HG03457 (cell line): ENCODE measurements around the gene LPP.

Experiments used
- ATAC-seq: cut with Tn5 transposase; IDR thresholded peaks from one replicate; pipeline ENCODE4 v1.9.1; 2021; ENCODE audit warnings: moderate number of reproducible peaks; ENCODE audit not compliant: unreplicated experiment

The LPP gene

GRCh38 chr3:188168648-188169047 is 14.7 kb downstream of the LPP start:
- no peak for ATAC-seq

DNA sequence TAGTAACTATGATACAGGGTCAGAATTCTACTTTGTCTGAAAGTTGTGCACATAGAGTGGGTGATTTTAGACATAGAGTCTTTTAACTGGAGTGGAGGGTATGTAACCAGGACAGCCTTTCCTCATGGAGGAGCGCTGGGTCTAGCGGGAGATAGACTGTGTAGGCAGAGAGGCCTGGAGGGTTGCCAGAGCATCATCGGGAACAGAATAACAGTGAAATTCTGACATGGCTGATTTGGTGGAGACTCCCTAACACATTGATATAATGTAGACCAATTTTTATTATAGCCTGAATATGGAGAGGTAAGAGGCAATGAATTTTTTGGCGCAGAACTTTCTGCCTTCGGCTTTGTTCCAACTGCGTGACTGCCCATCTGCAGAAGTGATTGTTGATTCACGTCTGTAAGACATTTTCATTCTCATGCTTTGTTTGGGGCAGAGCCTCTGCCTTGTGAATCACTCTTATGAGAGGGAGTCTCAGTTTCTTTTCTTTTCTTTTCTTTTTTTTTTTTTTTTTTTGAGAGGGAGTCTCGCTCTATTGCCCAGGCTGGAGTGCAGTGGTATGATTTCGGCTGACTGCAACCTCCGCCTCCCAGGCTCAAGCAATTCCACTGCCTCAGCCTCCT is 16.0 kb downstream of the LPP start:
- ATAC-seq, result no peak

- no peak for ATAC-seq
These were observed 16.8 kb downstream of the LPP start for GRCh38 chr3:188170461-188171459.

GRCh38 chr3:188171682-188172467 is 17.9 kb downstream of the LPP start:
- no peak for ATAC-seq

DNA sequence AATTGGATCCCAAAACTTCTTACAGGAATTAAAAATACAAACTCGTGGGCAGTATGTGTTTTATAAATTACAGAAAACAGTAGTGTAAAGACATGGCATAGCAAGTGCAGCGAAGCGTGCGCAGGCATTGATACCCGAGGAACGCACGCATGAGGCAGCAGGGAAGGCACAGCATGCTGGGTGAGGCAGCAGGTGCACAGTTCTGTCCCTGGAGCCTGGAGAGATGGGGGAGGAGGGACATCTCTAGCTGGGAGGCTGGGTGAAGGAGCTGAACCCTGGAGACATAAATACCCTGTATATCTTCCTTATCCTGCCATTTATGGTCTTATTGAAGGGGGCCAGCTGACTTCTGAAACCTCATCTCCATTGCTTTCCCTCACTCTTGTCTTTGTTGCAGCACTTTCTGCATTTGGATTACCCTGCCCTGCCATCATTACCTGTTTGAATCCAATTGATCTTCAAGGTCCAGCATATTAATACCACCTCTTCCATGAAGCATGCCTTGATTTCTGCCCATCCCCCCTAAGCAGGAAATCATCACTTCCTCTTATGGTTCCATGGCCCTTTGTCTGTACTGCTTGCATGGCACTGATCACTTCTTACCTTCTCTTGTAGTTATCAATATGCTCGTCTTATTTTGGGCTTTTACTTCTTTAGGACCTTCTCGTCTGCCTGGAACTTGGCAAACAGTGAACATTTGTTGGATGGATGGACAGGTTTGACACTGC is 20.5 kb downstream of the LPP start:
- ATAC-seq, result no peak

DNA sequence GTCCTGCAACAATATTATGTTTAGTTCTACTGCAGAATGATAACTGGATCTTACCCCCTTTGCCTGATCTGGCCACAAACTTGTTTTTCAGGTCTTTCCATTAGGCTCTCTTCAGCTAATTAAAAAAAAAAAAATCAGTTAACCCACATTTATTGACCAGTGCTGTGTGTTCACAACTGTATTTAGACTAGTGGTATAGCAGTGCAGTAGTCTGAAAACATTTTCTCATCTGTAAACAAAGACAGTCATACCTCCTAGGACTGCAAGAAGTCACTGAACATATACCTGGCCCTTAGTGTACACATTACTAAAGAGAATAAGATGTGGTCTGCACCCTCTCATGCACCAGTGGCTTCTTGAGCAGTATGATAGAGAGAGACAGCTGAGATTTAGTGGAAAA is 22.5 kb downstream of the LPP start:
- no peak for ATAC-seq

- no peak for ATAC-seq
These were observed 22.9 kb downstream of the LPP start for GRCh38 chr3:188176884-188177283.

- no peak for ATAC-seq
These were observed 23.8 kb downstream of the LPP start for GRCh38 chr3:188177721-188178120.

- ATAC-seq, result no peak
These were observed 24.5 kb downstream of the LPP start for GRCh38 chr3:188178293-188178936.

DNA sequence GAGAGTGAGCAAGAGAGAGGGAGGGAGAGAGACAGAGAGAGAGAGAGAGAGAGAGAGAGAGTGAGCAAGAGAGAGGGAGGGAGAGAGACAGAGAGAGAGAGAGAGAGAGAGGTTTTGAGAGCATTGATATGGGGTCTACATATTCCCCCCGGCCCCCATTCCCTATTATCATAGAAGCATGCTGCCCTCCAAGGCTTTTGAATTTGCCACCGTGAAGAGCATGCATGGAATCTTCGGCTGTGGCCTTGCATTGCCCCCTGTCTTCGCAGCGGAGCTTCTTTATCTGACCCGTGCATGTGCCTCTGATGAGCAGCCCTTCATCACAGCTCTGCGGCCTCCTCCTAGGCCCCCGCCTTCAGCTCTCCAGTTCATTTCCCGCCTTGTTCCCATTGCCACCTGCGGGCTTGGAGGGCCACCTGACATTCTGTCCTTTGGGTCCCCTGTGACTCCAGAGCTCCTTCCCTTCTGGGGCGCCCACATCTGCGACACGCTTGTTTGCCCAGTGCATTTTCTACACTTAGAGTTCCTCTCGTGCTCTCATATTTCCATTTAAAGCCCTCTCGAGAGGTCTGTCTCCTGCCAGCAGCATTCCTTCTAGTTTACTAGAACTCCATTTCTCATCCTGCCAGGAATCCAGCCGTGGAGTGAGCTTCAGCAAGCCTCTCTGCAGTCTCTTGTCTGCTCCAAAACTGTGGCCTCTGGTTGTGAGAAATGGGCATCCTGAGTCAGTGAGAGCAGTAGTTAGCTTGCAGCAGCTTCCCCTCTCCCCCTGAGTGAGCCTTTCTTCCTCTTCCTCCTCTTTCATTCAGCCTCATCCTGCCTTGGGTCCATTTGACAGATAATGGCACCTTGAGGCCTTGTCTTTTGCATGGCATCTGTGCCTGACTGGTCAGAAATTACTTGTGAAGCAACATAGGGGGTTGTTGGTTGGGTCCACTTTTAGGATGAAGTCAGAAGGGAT is 25.3 kb downstream of the LPP start:
- ATAC-seq, result no peak

DNA sequence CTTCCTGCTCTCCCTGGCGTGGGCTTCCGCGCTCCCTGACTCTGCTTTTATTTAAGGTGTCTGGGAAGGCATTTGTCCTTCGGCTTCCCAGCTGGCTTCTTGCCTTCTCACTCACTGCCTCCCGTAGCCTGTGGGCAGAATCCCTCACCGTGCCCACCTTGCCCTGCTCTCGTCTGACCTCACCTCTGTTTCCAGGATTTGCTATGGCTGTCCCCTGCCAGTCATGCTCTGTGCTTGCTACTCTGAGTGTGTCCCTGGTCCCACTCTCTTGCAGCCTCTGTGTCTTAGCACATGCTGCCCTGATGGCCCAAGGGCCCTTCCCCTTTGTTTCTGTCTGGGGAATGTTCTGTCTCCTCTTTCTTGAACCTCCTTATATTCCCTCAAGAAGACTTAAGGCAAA is 26.2 kb downstream of the LPP start:
- no peak for ATAC-seq

- ATAC-seq, result no peak
These were observed 29.5 kb downstream of the LPP start for GRCh38 chr3:188183452-188183851.

DNA sequence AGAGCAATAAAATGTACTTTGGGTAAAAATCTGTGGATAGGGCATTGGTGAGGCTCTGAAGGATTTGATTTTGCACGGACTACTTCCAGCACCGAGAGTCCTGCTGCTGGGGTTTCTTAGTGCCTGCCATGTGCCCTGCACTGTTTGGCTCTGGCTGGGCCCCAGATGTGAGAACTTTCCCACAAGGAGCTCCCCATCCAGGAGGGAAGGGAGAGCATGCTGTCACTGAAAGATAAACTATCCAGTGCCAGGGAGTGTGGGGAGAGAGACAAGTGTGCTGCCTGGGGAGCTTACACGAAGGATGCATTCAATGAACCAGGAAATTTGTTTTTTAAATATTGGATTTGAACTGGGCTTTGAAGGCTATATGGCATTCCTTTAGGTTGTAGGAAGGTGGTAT is 30.2 kb downstream of the LPP start:
- no peak for ATAC-seq

GRCh38 chr3:188184649-188185048 is 30.7 kb downstream of the LPP start:
- ATAC-seq, result no peak

GRCh38 chr3:188185717-188186251 is 31.8 kb downstream of the LPP start:
- no peak for ATAC-seq

DNA sequence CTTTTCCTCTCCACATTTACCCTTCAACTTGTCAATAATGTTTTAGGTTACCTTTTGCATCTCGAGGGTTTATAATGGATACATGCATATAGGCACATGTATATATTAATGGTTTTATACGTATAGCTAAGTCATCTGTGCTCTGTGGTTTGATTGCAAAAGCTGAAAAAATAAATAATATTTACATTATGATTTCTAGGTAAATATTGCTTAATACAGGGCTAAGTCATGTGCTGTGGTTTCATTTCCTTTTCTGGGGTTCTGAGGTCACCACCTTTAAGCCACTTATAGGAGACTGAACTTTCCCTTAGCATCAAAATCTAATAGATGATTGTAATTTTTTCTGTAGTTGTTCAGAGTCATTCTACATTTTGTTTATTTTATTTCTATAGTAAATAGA is 33.1 kb downstream of the LPP start:
- ATAC-seq, result no peak

DNA sequence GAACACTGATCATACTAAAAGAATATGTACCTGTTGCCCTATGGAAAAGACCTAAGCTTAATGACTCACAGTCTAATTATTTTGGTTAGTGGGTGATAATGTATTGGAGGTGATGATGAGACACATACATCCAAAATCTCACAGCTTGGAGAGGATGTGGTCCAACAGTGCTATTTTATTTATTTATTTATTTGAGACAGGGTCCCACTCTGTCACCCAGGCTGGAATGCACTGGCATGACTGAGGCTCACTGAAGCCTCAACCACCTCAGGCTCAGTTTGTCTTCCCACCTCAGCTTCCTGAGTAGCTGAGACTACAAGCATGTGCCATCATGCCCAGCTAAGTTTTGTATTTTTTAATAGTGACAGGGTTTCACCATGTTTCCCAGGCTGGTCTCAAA is 35.0 kb downstream of the LPP start:
- no peak for ATAC-seq

DNA sequence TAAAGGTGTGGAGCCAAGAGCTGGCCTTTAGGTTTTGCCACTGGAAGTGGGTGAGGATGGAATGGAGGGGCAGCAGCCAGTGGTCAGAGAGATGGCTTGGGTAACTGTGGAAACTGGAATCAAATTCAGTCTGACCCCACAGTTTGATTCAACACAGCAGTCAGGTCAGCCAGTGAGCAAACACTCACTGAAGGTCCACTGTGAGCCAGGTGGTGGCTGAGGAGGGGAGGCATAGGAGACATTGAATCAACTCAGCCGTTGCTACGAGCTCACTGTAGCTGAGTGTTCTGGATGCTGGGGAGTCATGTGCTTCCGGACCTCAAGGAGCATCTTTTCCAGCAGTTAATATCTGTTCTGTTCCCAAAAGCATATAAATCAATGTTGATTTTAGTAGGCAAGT is 37.5 kb downstream of the LPP start:
- no peak for ATAC-seq

GRCh38 chr3:188192034-188192433 is 38.1 kb downstream of the LPP start:
- no peak for ATAC-seq
